Gastrocnemius medialis (tissue), 4 donors: ENCODE measurements around the gene WFDC9. TPM values are rescaled to one million over a fixed set of nuclear protein-coding genes. Genes with fewer than 3 reads are reported as not detected.

Experiments
- ATAC-seq, 2 donors: fragments of 150-250 bp; one replicate each; pipeline ENCODE4 v1.9.1; 2016
- DNase-seq, 2 donors: peaks; one replicate each; pipeline ENCODE4 v3.0.0-alpha.2; 2019
- H3K27ac ChIP-seq, 4 donors: fragments of 200-600 bp; sonication (generic); 1 replicate in 1 of 4; 2 replicates in 3 of 4; pipeline ENCODE4 v1.5.1; 2016 to 2018; ENCODE audit warnings: mild to moderate bottlenecking in 2 of 4, moderate library complexity in 1 of 4
- H3K27me3 ChIP-seq, 3 donors: fragments of 200-600 bp; sonication (generic) in 2 of 3; 1 replicate in 1 of 3; 2 replicates in 2 of 3; pipeline versions ENCODE4 v1.5.1 to v1.6.0; 2016 to 2019; ENCODE audit warnings: mild to moderate bottlenecking in 1 of 3, moderate library complexity in 1 of 3
- H3K36me3 ChIP-seq, 2 donors: fragments of 200-600 bp; sonication (generic) in 1 of 2; one replicate each; pipeline ENCODE4 v1.5.1; 2017 to 2018
- H3K4me1 ChIP-seq, 2 donors: fragments of 200-600 bp; sonication (generic) in 1 of 2; one replicate each; pipeline ENCODE4 v1.5.1; 2016 to 2017; ENCODE audit warnings: mild to moderate bottlenecking in 2 of 2
- H3K4me3 ChIP-seq, 4 donors: fragments of 200-600 bp; sonication (generic) in 3 of 4; 1 replicate in 1 of 4; 2 replicates in 3 of 4; pipeline ENCODE4 v1.5.1; 2016 to 2019; ENCODE audit warnings: mild to moderate bottlenecking in 2 of 4
- H3K9me3 ChIP-seq, 3 donors: fragments of 200-600 bp; sonication (generic) in 2 of 3; 1 replicate in 1 of 3; 2 replicates in 2 of 3; pipeline ENCODE4 v1.5.1; 2016 to 2019
- CTCF ChIP-seq, 5 experiments: fragments of 450-650 bp in 3 of 5; fragments of 200-600 bp in 2 of 5; sonication (generic) in 2 of 5; IDR thresholded peaks in 4 of 5; conservative IDR thresholded peaks in 1 of 5; 1 replicate in 4 of 5; 2 replicates in 1 of 5; pipeline ENCODE4 v1.5.1; 2016 to 2019; ENCODE audit warnings: antibody characterized with exemption in 5 of 5, mild to moderate bottlenecking in 3 of 5, moderate library complexity in 3 of 5
- POLR2A ChIP-seq, 2 donors: fragments of 450-650 bp; IDR thresholded peaks; one replicate each; pipeline ENCODE4 v1.6.1; 2017; ENCODE audit warnings: antibody characterized with exemption in 2 of 2, mild to moderate bottlenecking in 2 of 2, moderate library complexity in 2 of 2
- in situ Hi-C, 4 donors: fragments of 200-750 bp; cut with MboI; loops; one replicate each; pipeline versions ENCODE4 v1.15.0 to v1.8.0; 2017; ENCODE audit warnings: low sequenced_read_pairs in 4 of 4
- intact Hi-C: fragments of 100-400 bp; cut with DNase I; formaldehyde crosslinking; loops from one replicate; pipeline ENCODE4 v1.15.1; 2023; ENCODE audit warnings: low total_unique reads
- total RNA-seq, 4 donors: library from RNA; depleted of rRNA; stranded (reverse); fragments of >200 nt; gene quantifications; one replicate each; pipeline versions ENCODE4 v1.1.0 to v1.2.3, GENCODE V29; 2016

WFDC9 gene
- total RNA-seq, 4 donors from 2014 or later: not detected

- H3K27ac ChIP-seq: no peak overlapping the region
- no peaks in the 10 kb centered on the region for H3K9me3 ChIP-seq
- no peaks in the 10 kb centered on the region for H3K36me3 ChIP-seq
- no peaks in the 10 kb centered on the region for H3K4me1 ChIP-seq
- H3K4me3 ChIP-seq: no peak overlapping the region
- no peak for DNase-seq
- H3K27me3 ChIP-seq: no peaks in the 10 kb centered on the region
- TF ChIP-seq POLR2A (IDR thresholded peaks at IDR 0.05): no peak
- no peak for TF ChIP-seq CTCF (IDR thresholded peaks at IDR 0.05 in 4 of 5, conservative IDR thresholded peaks at IDR 0.05 in 1 of 5)
- in situ Hi-C loops (no loop called here), intact Hi-C loops (no loop called here)
- ATAC-seq: no peak
Measured at GRCh38 chr20:45583502-45583901, 47.6 kb downstream of the WFDC9 start.

- DNase-seq: no peak
- no peak for ATAC-seq
- Histone ChIP-seq H3K27me3 (no peaks in the 10 kb centered on the region), H3K36me3 (no peaks in the 10 kb centered on the region), H3K4me1 (no peaks in the 10 kb centered on the region), H3K27ac (no peak overlapping the region), H3K9me3 (no peaks in the 10 kb centered on the region), H3K4me3 (no peak overlapping the region)
- intact Hi-C loops: no loop called here
- TF ChIP-seq CTCF (IDR thresholded peaks at IDR 0.05 in 4 of 5, conservative IDR thresholded peaks at IDR 0.05 in 1 of 5) (no peak), POLR2A (IDR thresholded peaks at IDR 0.05) (no peak)
- in situ Hi-C loops: no loop called here
Measured at GRCh38 chr20:45581702-45582101, 49.4 kb downstream of the WFDC9 start.

DNA sequence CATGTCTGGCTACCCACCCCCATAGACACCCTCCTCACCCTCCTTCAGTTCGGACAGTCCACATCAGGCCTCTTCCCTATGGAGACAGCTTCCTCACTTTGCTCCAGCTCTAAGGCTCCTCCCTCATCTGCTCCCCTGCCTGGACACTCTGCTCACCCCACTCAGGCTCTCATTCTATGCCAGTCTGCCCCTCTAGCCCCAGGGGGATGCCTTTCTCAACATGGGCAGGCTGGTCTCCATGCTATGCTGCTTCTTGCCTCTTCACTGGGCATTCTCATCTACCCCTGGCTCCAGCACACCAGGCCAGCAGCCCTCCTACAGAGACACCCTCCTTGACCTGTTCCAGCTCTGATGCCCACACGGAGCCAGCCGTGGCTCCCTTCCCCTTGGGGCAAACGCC lies 51.9 kb downstream of the WFDC9 start, which contains the start of gene WFDC8:
WFDC8 (minus strand) TSS at position 101 of the 400 bp plus-strand sequence; CDS start at position 64, 37 bp downstream.
- H3K4me1 ChIP-seq: no peaks in the 10 kb centered on the region
- H3K4me3 ChIP-seq: no peak within 1 kb of the TSS
- no peak within 1 kb of the TSS for H3K27ac ChIP-seq
- intact Hi-C loops: no loop called here
- DNase-seq: no peak
- no peaks in the 10 kb centered on the region for H3K27me3 ChIP-seq
- TF ChIP-seq CTCF (IDR thresholded peaks at IDR 0.05 in 4 of 5, conservative IDR thresholded peaks at IDR 0.05 in 1 of 5): no peak
- no peak for TF ChIP-seq POLR2A (IDR thresholded peaks at IDR 0.05)
- in situ Hi-C loops: no loop called here
- no peaks in the 10 kb centered on the region for H3K36me3 ChIP-seq
- H3K9me3 ChIP-seq: no peaks in the 10 kb centered on the region
- ATAC-seq: no peak

- Histone ChIP-seq H3K27me3 (no peaks in the 10 kb centered on the region), H3K9me3 (no peaks in the 10 kb centered on the region), H3K4me3 (no peak overlapping the region), H3K4me1 (no peaks in the 10 kb centered on the region), H3K27ac (no peak overlapping the region), H3K36me3 (no peaks in the 10 kb centered on the region)
- ATAC-seq (no peak), DNase-seq (no peak)
- in situ Hi-C loops: no loop called here
- intact Hi-C loops: no loop called here
- TF ChIP-seq POLR2A (IDR thresholded peaks at IDR 0.05) (no peak), CTCF (IDR thresholded peaks at IDR 0.05 in 4 of 5, conservative IDR thresholded peaks at IDR 0.05 in 1 of 5) (no peak)
Measured at GRCh38 chr20:45578231-45578630, 52.9 kb downstream of the WFDC9 start.

GRCh38 chr20:45576995-45577394 lies 54.1 kb downstream of the WFDC9 start:
- Histone ChIP-seq H3K36me3 (no peaks in the 10 kb centered on the region), H3K9me3 (no peaks in the 10 kb centered on the region), H3K27ac (no peak overlapping the region), H3K4me3 (no peak overlapping the region), H3K4me1 (no peaks in the 10 kb centered on the region), H3K27me3 (no peaks in the 10 kb centered on the region)
- in situ Hi-C loops: no loop called here
- TF ChIP-seq CTCF (IDR thresholded peaks at IDR 0.05 in 4 of 5, conservative IDR thresholded peaks at IDR 0.05 in 1 of 5) (no peak), POLR2A (IDR thresholded peaks at IDR 0.05) (no peak)
- DNase-seq (no peak), ATAC-seq (no peak)
- intact Hi-C loops: no loop called here
